GM18526 (cell line): ENCODE data around the gene SPOCK1.

Experiments used
- POLR2A ChIP-seq: IDR thresholded peaks from 3 replicates; pipeline ENCODE4 v1.6.1; 2011; ENCODE audit not compliant: insufficient read length; ENCODE audit errors: extremely low read depth

The SPOCK1 gene

GRCh38 chr5:137395011-137395755 lies 103.9 kb downstream of the SPOCK1 start:
- TF ChIP-seq POLR2A, result no peak

- TF ChIP-seq POLR2A, result no peak
Measured at GRCh38 chr5:137394380-137394779, 104.7 kb downstream of the SPOCK1 start.

GRCh38 chr5:137393196-137393993 lies 105.7 kb downstream of the SPOCK1 start:
- TF ChIP-seq POLR2A, result no peak

- no peak for TF ChIP-seq POLR2A
Measured at GRCh38 chr5:137392261-137392660, 106.9 kb downstream of the SPOCK1 start.

- TF ChIP-seq POLR2A, result no peak
Measured at GRCh38 chr5:137389042-137389441, 110.1 kb downstream of the SPOCK1 start.

- TF ChIP-seq POLR2A, result no peak
Measured at GRCh38 chr5:137385064-137385463, 114.1 kb downstream of the SPOCK1 start.

- TF ChIP-seq POLR2A, result no peak
Measured at GRCh38 chr5:137383909-137384308, 115.2 kb downstream of the SPOCK1 start.

- no peak for TF ChIP-seq POLR2A
Measured at GRCh38 chr5:137381555-137381954, 117.6 kb downstream of the SPOCK1 start.

GRCh38 chr5:137379555-137380286 lies 119.4 kb downstream of the SPOCK1 start:
- TF ChIP-seq POLR2A, result no peak

- no peak for TF ChIP-seq POLR2A
Measured at GRCh38 chr5:137375741-137376526, 123.2 kb downstream of the SPOCK1 start.

GRCh38 chr5:137374110-137374714 lies 124.9 kb downstream of the SPOCK1 start:
- TF ChIP-seq POLR2A, result no peak

GRCh38 chr5:137372773-137373160 lies 126.4 kb downstream of the SPOCK1 start:
- TF ChIP-seq POLR2A, result no peak

- TF ChIP-seq POLR2A, result no peak
Measured at GRCh38 chr5:137372016-137372772, 126.9 kb downstream of the SPOCK1 start.
